ENCODE results near the gene PCGF2. TPM values are rescaled to one million over a fixed set of nuclear protein-coding genes. Genes with fewer than 3 reads are reported as not detected.
A peak's percentile ranks its signal among the peaks of the same experiment; 100 is the strongest.

PCGF2 gene
- total RNA-seq, 1 donor from 2014 or later: 79.4 TPM

DNA sequence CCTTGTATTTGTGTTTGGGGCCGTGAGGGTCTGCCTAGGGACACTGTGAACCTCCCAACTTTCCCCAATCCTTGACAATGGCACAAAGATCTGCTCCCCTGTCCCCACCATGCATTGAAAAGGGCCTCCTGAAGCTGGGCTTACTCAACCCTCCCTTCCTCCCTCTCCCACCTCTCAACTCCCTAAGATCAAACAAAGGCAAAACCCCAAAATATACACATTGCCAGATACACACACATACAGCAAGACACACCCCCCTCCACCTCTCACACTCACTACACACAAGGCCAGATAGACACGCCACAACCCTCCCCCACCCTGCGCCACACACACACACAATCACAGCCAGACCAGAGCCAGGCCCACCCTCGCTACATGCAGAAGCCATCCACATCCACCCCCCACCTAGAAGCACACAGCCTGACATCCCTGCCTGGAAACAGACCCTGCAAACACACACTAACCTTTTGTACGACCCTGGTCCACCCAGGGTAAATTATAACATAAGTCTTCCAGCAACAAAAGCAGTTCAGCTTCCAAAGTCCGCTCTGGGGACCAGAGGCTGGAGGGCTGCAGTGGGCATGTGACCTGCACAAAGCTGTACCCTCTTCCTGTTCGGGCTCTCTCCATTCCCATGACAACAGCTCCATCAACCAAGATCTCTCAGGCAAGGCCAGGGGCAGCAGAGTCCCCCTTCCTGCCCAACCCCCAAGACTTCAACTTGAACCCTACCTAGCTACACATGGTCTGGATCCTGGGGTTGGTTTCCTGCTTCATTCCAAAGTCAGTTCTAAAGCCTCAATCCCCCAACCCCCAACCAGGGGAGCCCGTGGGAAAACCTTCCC is 1.9 kb downstream of the PCGF2 start:
- Mint-ChIP-seq H3K9me3 (ENCODE audit: unreplicated experiment) (no peaks in the 10 kb centered on the region), H3K4me1 (ENCODE audit: unreplicated experiment) (peaks cover 48% of the 10 kb centered on the region)
- no peak for DNase-seq (ENCODE audit: low spot score)

DNA sequence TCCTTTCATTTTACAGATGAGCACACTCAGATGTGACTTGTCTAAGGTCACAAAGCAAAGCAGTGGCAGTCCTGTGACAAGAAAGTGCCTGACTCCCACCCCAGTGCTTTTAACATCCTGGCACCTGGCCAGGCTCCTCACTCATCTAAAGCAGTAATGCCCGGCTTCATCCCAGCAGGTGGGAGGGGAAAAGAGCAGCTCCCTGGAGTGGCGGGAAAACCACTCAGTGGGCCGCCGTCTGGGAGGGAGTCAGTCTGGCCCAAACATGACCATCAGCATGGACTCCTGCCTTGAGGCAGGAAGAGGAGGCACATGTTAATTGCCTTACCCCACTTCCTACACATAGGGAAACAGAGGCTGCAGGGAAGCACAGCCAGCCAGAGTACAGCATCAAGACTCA is 2.6 kb downstream of the PCGF2 start:
- TF ChIP-seq, protein P1, sequence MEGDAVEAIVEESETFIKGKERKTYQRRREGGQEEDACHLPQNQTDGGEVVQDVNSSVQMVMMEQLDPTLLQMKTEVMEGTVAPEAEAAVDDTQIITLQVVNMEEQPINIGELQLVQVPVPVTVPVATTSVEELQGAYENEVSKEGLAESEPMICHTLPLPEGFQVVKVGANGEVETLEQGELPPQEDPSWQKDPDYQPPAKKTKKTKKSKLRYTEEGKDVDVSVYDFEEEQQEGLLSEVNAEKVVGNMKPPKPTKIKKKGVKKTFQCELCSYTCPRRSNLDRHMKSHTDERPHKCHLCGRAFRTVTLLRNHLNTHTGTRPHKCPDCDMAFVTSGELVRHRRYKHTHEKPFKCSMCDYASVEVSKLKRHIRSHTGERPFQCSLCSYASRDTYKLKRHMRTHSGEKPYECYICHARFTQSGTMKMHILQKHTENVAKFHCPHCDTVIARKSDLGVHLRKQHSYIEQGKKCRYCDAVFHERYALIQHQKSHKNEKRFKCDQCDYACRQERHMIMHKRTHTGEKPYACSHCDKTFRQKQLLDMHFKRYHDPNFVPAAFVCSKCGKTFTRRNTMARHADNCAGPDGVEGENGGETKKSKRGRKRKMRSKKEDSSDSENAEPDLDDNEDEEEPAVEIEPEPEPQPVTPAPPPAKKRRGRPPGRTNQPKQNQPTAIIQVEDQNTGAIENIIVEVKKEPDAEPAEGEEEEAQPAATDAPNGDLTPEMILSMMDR (IDR thresholded peaks at IDR 0.05; ENCODE audit: unreplicated experiment): no peak
- DNase-seq (ENCODE audit: low spot score): no peak
- Mint-ChIP-seq H3K4me1 (ENCODE audit: unreplicated experiment) (peaks cover 48% of the 10 kb centered on the region), H3K36me3 (ENCODE audit: low read depth, unreplicated experiment) (peaks cover 14% of the 10 kb centered on the region), H3K9me3 (ENCODE audit: unreplicated experiment) (no peaks in the 10 kb centered on the region), H3K4me3 (ENCODE audit: unreplicated experiment) (peak overlapping the region; percentile 42), H3K27ac (ENCODE audit: unreplicated experiment) (no peak overlapping the region), H3K27me3 (ENCODE audit: unreplicated experiment) (peaks cover 12% of the 10 kb centered on the region)

More for the DNA sequence above, 1.9 kb downstream of the PCGF2 start:
- H3K27me3 Mint-ChIP-seq (ENCODE audit: unreplicated experiment): peaks cover 12% of the 10 kb centered on the region
- peak overlapping the region; percentile 87 for H3K4me3 Mint-ChIP-seq (ENCODE audit: unreplicated experiment)
- TF ChIP-seq, protein P1 (IDR thresholded peaks at IDR 0.05; ENCODE audit: unreplicated experiment): no peak
- peaks cover 18% of the 10 kb centered on the region for H3K36me3 Mint-ChIP-seq (ENCODE audit: low read depth, unreplicated experiment)
- peak overlapping the region; percentile 22 for H3K27ac Mint-ChIP-seq (ENCODE audit: unreplicated experiment)

DNA sequence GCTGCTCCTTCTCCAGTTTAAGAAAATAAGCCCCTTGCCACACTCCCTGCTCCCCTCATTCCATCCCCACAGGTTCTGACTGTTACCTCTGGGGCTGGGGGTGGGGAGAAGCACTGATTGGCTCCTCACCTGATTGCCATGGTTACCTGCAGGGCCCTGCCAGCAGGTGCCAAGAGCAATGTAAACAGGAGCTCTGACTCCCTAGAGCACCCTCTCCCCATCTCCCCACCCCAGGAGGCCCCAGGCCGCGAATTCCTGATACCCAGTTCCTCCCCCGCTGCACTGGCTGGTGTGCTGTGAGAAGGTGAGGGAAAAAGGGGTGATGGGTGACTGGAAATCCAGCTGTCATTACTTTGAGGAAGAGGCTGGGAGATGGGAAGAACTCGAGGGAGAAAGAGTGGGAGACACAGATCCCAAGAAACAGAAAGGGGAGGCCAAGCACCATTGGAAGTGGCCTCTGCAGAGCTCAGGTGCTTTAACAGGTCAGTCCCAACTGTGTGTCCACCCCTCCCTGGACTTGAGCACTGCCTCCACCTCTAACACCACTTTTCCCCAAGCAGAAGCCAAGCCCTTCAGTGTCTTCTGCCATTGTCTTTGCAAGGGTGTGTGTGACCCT is 4.5 kb downstream of the PCGF2 start:
- no peak for DNase-seq (ENCODE audit: low spot score)
- H3K36me3 Mint-ChIP-seq (ENCODE audit: low read depth, unreplicated experiment): peaks cover 14% of the 10 kb centered on the region
- peaks cover 42% of the 10 kb centered on the region for H3K4me1 Mint-ChIP-seq (ENCODE audit: unreplicated experiment)
- TF ChIP-seq, protein P1 (IDR thresholded peaks at IDR 0.05; ENCODE audit: unreplicated experiment): no peak
- H3K27ac Mint-ChIP-seq (ENCODE audit: unreplicated experiment): no peak overlapping the region
- no peaks in the 10 kb centered on the region for H3K9me3 Mint-ChIP-seq (ENCODE audit: unreplicated experiment)
- peaks cover 12% of the 10 kb centered on the region for H3K27me3 Mint-ChIP-seq (ENCODE audit: unreplicated experiment)
- no peak overlapping the region for H3K4me3 Mint-ChIP-seq (ENCODE audit: unreplicated experiment)

DNA sequence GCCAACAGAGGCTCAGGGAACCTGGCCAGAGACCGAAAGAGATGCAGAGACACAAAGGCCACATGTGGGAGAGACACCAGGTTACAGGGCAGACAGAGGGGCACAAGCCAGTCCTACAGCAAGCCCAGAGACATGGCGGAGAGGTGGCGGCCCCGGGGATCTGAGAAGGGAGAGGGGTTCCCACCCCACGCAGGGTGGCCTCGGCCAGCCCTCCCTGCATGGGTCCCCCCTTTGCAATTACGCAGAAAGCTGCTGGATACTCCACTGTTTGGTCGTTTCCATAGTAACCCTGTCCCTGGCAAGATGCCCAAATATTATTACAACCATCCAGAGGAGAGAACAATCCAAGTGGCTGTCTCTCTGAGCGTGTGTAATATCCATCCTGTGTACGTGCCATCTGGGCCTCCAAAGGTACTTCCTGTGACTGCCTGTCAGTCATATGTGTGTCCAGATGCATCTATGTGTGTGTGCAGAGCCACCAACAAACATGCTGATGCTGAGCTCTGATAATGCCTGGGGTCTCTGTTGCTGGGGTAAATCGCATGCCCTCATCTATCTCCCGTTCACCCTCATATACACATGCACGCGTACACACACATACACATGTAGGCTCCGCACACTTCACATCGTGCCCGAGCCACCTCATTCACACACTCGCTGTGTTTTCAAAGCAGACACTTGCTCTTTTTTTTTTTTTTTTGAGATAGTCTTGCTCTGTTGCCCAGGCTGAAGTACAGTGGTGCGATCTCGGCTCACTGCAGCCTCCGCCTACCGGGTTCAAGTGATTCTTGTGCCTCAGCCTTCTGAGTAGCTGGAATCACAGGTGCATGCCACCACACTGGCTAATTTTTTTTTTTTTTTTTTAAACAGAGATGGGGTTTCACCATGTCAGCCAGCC is 5.5 kb downstream of the PCGF2 start:
- DNase-seq (ENCODE audit: low spot score): no peak

More for the DNA sequence above, 5.5 kb downstream of the PCGF2 start:
- peak overlapping the region; percentile 24 for H3K27ac Mint-ChIP-seq (ENCODE audit: unreplicated experiment)
- peaks cover 14% of the 10 kb centered on the region for H3K27me3 Mint-ChIP-seq (ENCODE audit: unreplicated experiment)
- H3K36me3 Mint-ChIP-seq (ENCODE audit: low read depth, unreplicated experiment): peaks cover 20% of the 10 kb centered on the region
- TF ChIP-seq, protein P1 (IDR thresholded peaks at IDR 0.05; ENCODE audit: unreplicated experiment): no peak
- H3K4me3 Mint-ChIP-seq (ENCODE audit: unreplicated experiment): peak overlapping the region; percentile 56
- H3K4me1 Mint-ChIP-seq (ENCODE audit: unreplicated experiment): peaks cover 42% of the 10 kb centered on the region
- H3K9me3 Mint-ChIP-seq (ENCODE audit: unreplicated experiment): no peaks in the 10 kb centered on the region

All from endothelial cell (in vitro differentiated cells).